ENCODE results near the gene TMEM17.

- TF ChIP-seq CTCF (IDR thresholded peaks at IDR 0.05) (no peak), POLR2A (IDR thresholded peaks at IDR 0.05) (no peak)
Observed at GRCh38 chr2:62489162-62489561, 16.8 kb downstream of the TMEM17 start.

All from esophagus squamous epithelium (tissue), 4 donors.